PC-9 (cell line): ENCODE measurements around the gene ARL5B. TPM values are rescaled to one million over a fixed set of nuclear protein-coding genes. Genes with fewer than 3 reads are reported as not detected.
A peak's percentile ranks its signal among the peaks of the same experiment; 100 is the strongest.

Source experiments
- BruUV-seq: library from RNA; stranded (reverse); fragments of 400-500 nt; replicated peaks from 2 replicates; lab custom pipeline; 2021; lab: Mats Ljungman, UMichigan
- CTCF ChIA-PET: fragments of 300-600 bp; sonication (Branson Sonifier 250); formaldehyde crosslinking; loops from one replicate; lab custom pipeline; 2022; ENCODE audit warnings: antibody characterized with exemption; lab: Charles Lee
- POLR2A ChIA-PET: fragments of 300-600 bp; sonication (Branson Sonifier 250); formaldehyde crosslinking; loops from one replicate; lab custom pipeline; 2022; ENCODE audit warnings: antibody characterized with exemption; ENCODE audit not compliant: unreplicated experiment; lab: Charles Lee
- DNase-seq, 2 experiments: peaks; one replicate each; pipeline versions ENCODE4 v3.0.0 to v3.0.0-alpha.2; 2015 to 2022; ENCODE audit warnings: mixed read lengths in 1 of 2
- H2AFZ ChIP-seq: fragments of 200-600 bp; sonication (generic); 2 replicates; pipeline ENCODE4 v1.8.1; 2017; ENCODE audit warnings: antibody characterized with exemption
- H3F3A ChIP-seq: fragments of 200-600 bp; sonication (generic); 2 replicates; pipeline ENCODE4 v1.8.1; 2017; ENCODE audit warnings: antibody characterized with exemption, mild to moderate bottlenecking, low read depth; ENCODE audit not compliant: insufficient read depth
- H3K27ac ChIP-seq: fragments of 200-600 bp; sonication (generic); 2 replicates; pipeline ENCODE4 v1.6.1; 2016; ENCODE audit warnings: mixed run types
- H3K27me3 ChIP-seq: fragments of 200-600 bp; sonication (generic); 2 replicates; pipeline ENCODE4 v1.6.1; 2016; ENCODE audit warnings: low read depth, mixed run types; ENCODE audit not compliant: insufficient read depth
- H3K36me3 ChIP-seq: fragments of 200-600 bp; sonication (generic); 2 replicates; pipeline ENCODE4 v1.6.1; 2016; ENCODE audit warnings: low read depth, mixed run types
- H3K4me1 ChIP-seq: fragments of 200-600 bp; sonication (generic); replicated peaks from 2 replicates; pipeline ENCODE4 v1.6.1; 2016; ENCODE audit warnings: mixed run types; ENCODE audit not compliant: insufficient read depth
- H3K4me2 ChIP-seq: fragments of 200-600 bp; sonication (generic); 2 replicates; pipeline ENCODE4 v1.6.1; 2017; ENCODE audit warnings: mixed run types
- H3K4me3 ChIP-seq: fragments of 200-600 bp; sonication (generic); 2 replicates; pipeline ENCODE4 v1.6.1; 2016; ENCODE audit warnings: mixed run types
- H3K79me2 ChIP-seq: fragments of 200-600 bp; sonication (generic); 2 replicates; pipeline ENCODE4 v1.6.1; 2017; ENCODE audit warnings: low read depth, mixed run types
- H3K9me2 ChIP-seq: fragments of 200-600 bp; sonication (generic); 2 replicates; pipeline ENCODE4 v1.8.1; 2017; ENCODE audit warnings: mild to moderate bottlenecking; ENCODE audit not compliant: insufficient read depth
- H3K9me3 ChIP-seq: fragments of 200-600 bp; sonication (generic); 2 replicates; pipeline ENCODE4 v1.8.1; 2016; ENCODE audit warnings: low read depth; ENCODE audit not compliant: insufficient read depth
- H4K20me1 ChIP-seq: fragments of 200-600 bp; sonication (generic); 2 replicates; pipeline ENCODE4 v1.8.1; 2017; ENCODE audit not compliant: insufficient read depth
- EZH2 ChIP-seq: fragments of 200-600 bp; sonication (generic); IDR thresholded peaks from 2 replicates; pipeline ENCODE4 v1.8.0; 2017; ENCODE audit warnings: antibody characterized with exemption, low read depth
- intact Hi-C: fragments of 100-400 bp; cut with micrococcal nuclease; formaldehyde crosslinking; loops from one replicate; pipeline ENCODE4 v1.10.0; 2022; ENCODE audit not compliant: unreplicated experiment
- total RNA-seq: library from RNA; stranded (reverse); gene quantifications from 2 replicates; pipeline ENCODE4 v1.2.3, GENCODE V29; 2021
- TF ChIP-seq, protein P1 (sequence below): fragments of 200-600 bp; sonication (generic); conservative IDR thresholded peaks from 2 replicates; pipeline ENCODE4 v1.6.1; 2017; ENCODE audit warnings: mixed run types, antibody characterized with exemption, mild to moderate bottlenecking, moderate library complexity

ARL5B gene
- total RNA-seq, 1 experiment from 2014 or later, result 15.3 TPM

DNA sequence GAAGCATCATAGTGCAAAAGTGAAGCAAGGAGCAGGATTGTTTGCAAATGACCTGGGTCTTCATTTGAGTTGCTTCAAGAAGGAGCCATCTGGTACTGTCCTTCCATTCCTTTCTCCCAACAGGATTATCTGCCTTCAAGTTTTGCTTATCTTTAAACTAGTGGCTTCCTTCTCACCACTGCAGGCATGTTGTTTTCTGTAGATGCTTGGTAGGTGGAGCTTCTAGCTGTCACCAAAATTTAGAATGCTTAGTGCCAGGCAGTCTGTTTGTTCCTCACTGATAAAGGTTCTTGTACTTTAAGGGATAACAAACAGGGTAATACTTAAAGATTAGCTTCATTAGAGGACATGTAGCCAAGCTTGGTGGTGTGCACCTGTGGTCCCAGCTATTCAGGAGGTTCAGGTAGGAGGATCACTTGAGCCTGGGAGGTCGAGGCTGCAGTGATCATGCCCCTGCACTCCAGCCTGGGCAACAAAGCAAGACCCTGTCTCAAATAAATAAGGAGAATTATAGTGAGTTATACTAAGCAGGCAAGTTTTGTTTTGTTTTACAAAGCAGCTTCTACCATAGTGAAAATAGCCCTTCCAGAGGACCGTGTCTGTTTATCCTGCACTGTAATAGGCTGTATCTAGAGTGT, 5.7 kb downstream of the ARL5B start:
- POLR2A ChIA-PET, result interaction anchor here (0.6 kb wide), 1 partner anchor 14 kb away, joined by 7 read pairs; the partner anchor contains the start of gene NSUN6
- no peak overlapping the region for H3K27ac ChIP-seq
- no peaks in the 10 kb centered on the region for H3K9me3 ChIP-seq
- peaks cover 15% of the 10 kb centered on the region; the same call in 1 of the 2 replicates for H4K20me1 ChIP-seq
- peaks cover 24% of the 10 kb centered on the region for H3K4me1 ChIP-seq
- no peaks in the 10 kb centered on the region for H3K27me3 ChIP-seq
- 0 out of 2 replicates have a peak, but pooled peaks cover 5% of the 10 kb centered on the region for H3K36me3 ChIP-seq
- intact Hi-C loops, result no loop called here
- H3F3A ChIP-seq, result peaks cover 1% of the 10 kb centered on the region
- H3K79me2 ChIP-seq, result peaks cover 79% of the 10 kb centered on the region
- H3K9me2 ChIP-seq, result no peaks in the 10 kb centered on the region
- H3K4me3 ChIP-seq, result no peak overlapping the region
- no peak for DNase-seq
- no peak for TF ChIP-seq EZH2
- TF ChIP-seq, protein P1, sequence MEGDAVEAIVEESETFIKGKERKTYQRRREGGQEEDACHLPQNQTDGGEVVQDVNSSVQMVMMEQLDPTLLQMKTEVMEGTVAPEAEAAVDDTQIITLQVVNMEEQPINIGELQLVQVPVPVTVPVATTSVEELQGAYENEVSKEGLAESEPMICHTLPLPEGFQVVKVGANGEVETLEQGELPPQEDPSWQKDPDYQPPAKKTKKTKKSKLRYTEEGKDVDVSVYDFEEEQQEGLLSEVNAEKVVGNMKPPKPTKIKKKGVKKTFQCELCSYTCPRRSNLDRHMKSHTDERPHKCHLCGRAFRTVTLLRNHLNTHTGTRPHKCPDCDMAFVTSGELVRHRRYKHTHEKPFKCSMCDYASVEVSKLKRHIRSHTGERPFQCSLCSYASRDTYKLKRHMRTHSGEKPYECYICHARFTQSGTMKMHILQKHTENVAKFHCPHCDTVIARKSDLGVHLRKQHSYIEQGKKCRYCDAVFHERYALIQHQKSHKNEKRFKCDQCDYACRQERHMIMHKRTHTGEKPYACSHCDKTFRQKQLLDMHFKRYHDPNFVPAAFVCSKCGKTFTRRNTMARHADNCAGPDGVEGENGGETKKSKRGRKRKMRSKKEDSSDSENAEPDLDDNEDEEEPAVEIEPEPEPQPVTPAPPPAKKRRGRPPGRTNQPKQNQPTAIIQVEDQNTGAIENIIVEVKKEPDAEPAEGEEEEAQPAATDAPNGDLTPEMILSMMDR, result no peak
- no peak overlapping the region for H3K4me2 ChIP-seq
- CTCF ChIA-PET, result no interaction called here
- no TSS peak for BruUV-seq
- H2AFZ ChIP-seq, result no peak overlapping the region

DNA sequence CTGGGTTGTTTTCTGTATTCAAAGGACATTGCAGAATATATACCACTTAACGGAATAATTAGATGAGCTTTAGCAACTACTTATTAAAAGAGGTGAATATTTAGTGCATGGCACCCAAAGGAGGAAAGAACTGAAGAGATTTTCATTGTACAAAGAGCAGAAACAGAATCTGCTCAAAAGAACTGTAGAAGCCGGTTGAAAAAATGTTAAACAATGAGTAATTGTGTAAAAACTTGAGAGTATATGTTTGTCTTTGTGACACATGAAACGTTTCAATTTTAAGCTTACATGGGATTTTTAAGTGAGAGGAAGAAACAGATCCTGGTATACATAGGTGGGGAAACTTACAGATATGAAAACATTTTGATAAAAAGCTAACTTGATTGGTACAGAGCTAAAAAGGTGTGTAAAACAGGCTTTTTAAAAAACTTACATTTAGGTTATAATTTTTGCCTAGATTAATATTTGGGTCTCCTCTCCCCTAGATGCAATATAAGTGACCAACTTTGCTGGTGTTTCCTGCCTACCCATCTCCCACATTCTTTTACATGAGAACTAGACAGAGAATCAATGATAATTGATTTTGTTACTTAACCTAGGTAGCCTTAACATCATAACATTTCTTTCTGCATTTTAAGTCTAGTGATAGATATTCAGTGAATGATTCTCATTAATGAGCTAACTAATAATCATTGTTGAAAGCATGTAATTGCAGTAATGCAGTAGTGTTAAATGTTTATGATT, 6.8 kb downstream of the ARL5B start:
- H3K27me3 ChIP-seq, result no peaks in the 10 kb centered on the region
- BruUV-seq, result no TSS peak
- no peaks in the 10 kb centered on the region for H3F3A ChIP-seq
- no peak overlapping the region for H2AFZ ChIP-seq
- 0 out of 2 replicates have a peak overlapping the region, but pooled peaks have one; percentile 1 for H3K4me2 ChIP-seq
- intact Hi-C loops, result no loop called here
- ChIA-PET CTCF (no interaction called here), POLR2A (interaction anchor here (0.6 kb wide), 1 partner anchor 903 kb away, joined by 6 read pairs; no protein-coding TSS in a partner anchor)
- H3K9me2 ChIP-seq, result no peaks in the 10 kb centered on the region
- 0 out of 2 replicates have a peak overlapping the region, but pooled peaks have one; percentile 3 for H3K27ac ChIP-seq
- no peak overlapping the region for H3K4me3 ChIP-seq
- H3K9me3 ChIP-seq, result no peaks in the 10 kb centered on the region
- no peak for TF ChIP-seq EZH2
- TF ChIP-seq, protein P1, result no peak
- peaks cover 24% of the 10 kb centered on the region for H3K4me1 ChIP-seq
- H3K79me2 ChIP-seq, result peaks cover 69% of the 10 kb centered on the region
- H3K36me3 ChIP-seq, result 0 out of 2 replicates have a peak, but pooled peaks cover 5% of the 10 kb centered on the region
- no peak for DNase-seq
- H4K20me1 ChIP-seq, result peaks cover 15% of the 10 kb centered on the region; the same call in 1 of the 2 replicates

DNA sequence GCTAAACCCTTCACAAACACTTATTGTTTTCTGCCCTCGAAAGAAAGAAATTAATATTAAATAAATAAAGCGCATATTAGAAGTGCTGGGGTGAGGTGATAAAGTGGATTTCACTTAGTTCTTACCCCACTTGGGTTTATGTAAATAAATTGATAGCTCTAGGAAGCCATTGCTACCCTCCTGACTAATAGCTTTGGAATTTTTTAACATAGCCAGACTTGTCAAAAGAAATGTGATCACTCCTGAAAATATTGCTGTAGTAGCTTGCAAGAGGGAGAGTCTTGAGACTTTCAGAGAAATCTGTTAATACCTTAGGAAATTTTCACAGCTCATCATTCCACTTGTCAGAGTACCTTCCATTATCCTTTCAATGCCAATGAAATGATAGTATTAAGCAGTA, 7.6 kb downstream of the ARL5B start:
- no peak overlapping the region for H3K4me2 ChIP-seq
- 0 out of 2 replicates have a peak, but pooled peaks cover 5% of the 10 kb centered on the region for H3K36me3 ChIP-seq
- H3F3A ChIP-seq, result no peaks in the 10 kb centered on the region
- H2AFZ ChIP-seq, result no peak overlapping the region
- H3K4me1 ChIP-seq, result peaks cover 18% of the 10 kb centered on the region
- TF ChIP-seq, protein P1, result no peak
- TF ChIP-seq EZH2, result no peak
- no peak overlapping the region for H3K27ac ChIP-seq
- H3K27me3 ChIP-seq, result no peaks in the 10 kb centered on the region
- no TSS peak for BruUV-seq
- H3K79me2 ChIP-seq, result peaks cover 61% of the 10 kb centered on the region
- no peaks in the 10 kb centered on the region for H3K9me3 ChIP-seq
- intact Hi-C loops, result no loop called here
- ChIA-PET CTCF (no interaction called here), POLR2A (interaction anchor here (0.6 to 0.8 kb wide), 6 partner anchors 9 to 902 kb away, joined by 3 to 11 read pairs (median 5); no protein-coding TSS in a partner anchor)
- DNase-seq, result peak in 1 of 2 experiments; percentile 45
- H3K9me2 ChIP-seq, result no peaks in the 10 kb centered on the region
- no peak overlapping the region for H3K4me3 ChIP-seq
- peaks cover 15% of the 10 kb centered on the region; the same call in 1 of the 2 replicates for H4K20me1 ChIP-seq
